ENCODE results near the gene UBE3C.

GRCh38 chr7:157219154-157219553 is 80.4 kb downstream of the UBE3C start:
- TF ChIP-seq EZH2phosphoT487 (IDR thresholded peaks at IDR 0.05; ENCODE audit: low read length) (no peak), CTCF (IDR thresholded peaks at IDR 0.05; ENCODE audit: low read length) (no peak)

Measured in MM.1S (cell line).